Endothelial cell of umbilical vein (primary cell): ENCODE data around the gene LAPTM4A. TPM values are rescaled to one million over a fixed set of nuclear protein-coding genes. Genes with fewer than 3 reads are reported as not detected.

ENCODE experiments used
- BruUV-seq: library from RNA; stranded (reverse); fragments of 400-500 nt; replicated peaks from 2 replicates; lab custom pipeline; 2021; lab: Mats Ljungman, UMichigan
- CTCF ChIA-PET: fragments of 300-600, 350-600 bp; sonication (Branson Sonifier 250); formaldehyde crosslinking; loops from one replicate; lab custom pipeline; 2021; ENCODE audit warnings: antibody characterized with exemption, inconsistent platforms; lab: Charles Lee
- POLR2A ChIA-PET: fragments of 300-600, 350-600 bp; sonication (Branson Sonifier 250); formaldehyde crosslinking; loops from one replicate; lab custom pipeline; 2021; ENCODE audit warnings: antibody characterized with exemption, inconsistent platforms; lab: Charles Lee
- DNase-seq: peaks from one replicate; pipeline ENCODE4 v3.0.0-alpha.2; 2011; ENCODE audit warnings: low read depth, low spot score
- FAIRE-seq: peaks from 2 replicates; lab custom pipeline; 2011; peaks lifted over from hg19 to GRCh38; lab: Jason Lieb, UNC
- H2AFZ ChIP-seq: 2 replicates; pipeline ENCODE4 v1.6.0; 2012; ENCODE audit warnings: low read depth, low read length, control low read depth, inconsistent platforms
- H3K27ac ChIP-seq: 2 replicates; pipeline ENCODE4 v1.5.1; 2011; ENCODE audit warnings: low read depth, mild to moderate bottlenecking, control low read depth, low read length, moderate library complexity; ENCODE audit not compliant: insufficient read depth
- H3K27me3 ChIP-seq, 2 experiments: 2 replicates each; pipeline versions ENCODE4 v1.6.0 to v1.6.1; 2011; ENCODE audit warnings: low read length in 2 of 2, mixed read lengths in 1 of 2; ENCODE audit not compliant: control insufficient read depth in 2 of 2, insufficient read depth in 2 of 2
- H3K36me3 ChIP-seq, 2 experiments: 2 replicates in 1 of 2; 3 replicates in 1 of 2; pipeline ENCODE4 v1.5.1; 2011; ENCODE audit warnings: low read length in 2 of 2, mild to moderate bottlenecking in 1 of 2, moderate library complexity in 1 of 2; ENCODE audit not compliant: control insufficient read depth in 2 of 2, insufficient read depth in 2 of 2; ENCODE audit errors: extremely low read depth in 1 of 2
- H3K4me1 ChIP-seq: 3 replicates; pipeline ENCODE4 v1.5.1; 2011; ENCODE audit warnings: mild to moderate bottlenecking, low read length; ENCODE audit not compliant: control insufficient read depth, insufficient read depth; ENCODE audit errors: extremely low read depth
- H3K4me2 ChIP-seq: 2 replicates; pipeline ENCODE4 v1.6.1; 2011; ENCODE audit warnings: low read length, control low read depth, mixed read lengths; ENCODE audit not compliant: insufficient read depth
- H3K4me3 ChIP-seq, 3 experiments: fragments of 200-600 bp in 1 of 3; sonication (generic), shearing (Covaris generic) in 1 of 3; replicated peaks in 1 of 3; 2 replicates each; pipeline ENCODE4 v1.5.1; 2011 to 2016; ENCODE audit warnings: control low read depth in 3 of 3, low read length in 3 of 3, mild to moderate bottlenecking in 2 of 3, inconsistent platforms in 1 of 3, low read depth in 1 of 3, moderate library complexity in 1 of 3; ENCODE audit not compliant: insufficient read depth in 1 of 3
- H3K79me2 ChIP-seq: 2 replicates; pipeline ENCODE4 v1.6.0; 2012; ENCODE audit warnings: low read length, inconsistent platforms; ENCODE audit not compliant: control insufficient read depth, insufficient read depth
- H3K9ac ChIP-seq: replicated peaks from 2 replicates; pipeline ENCODE3; 2011; ENCODE audit warnings: low read length, control low read depth; ENCODE audit not compliant: insufficient read depth; ENCODE audit errors: extremely low read depth
- H3K9me1 ChIP-seq: replicated peaks from 3 replicates; pipeline ENCODE4 v1.6.0; 2011; ENCODE audit warnings: mild to moderate bottlenecking, low read length; ENCODE audit not compliant: control insufficient read depth, insufficient read depth; ENCODE audit errors: extremely low read depth
- H3K9me3 ChIP-seq: replicated peaks from 2 replicates; pipeline ENCODE4 v1.5.1; 2012; ENCODE audit warnings: low read length, inconsistent platforms; ENCODE audit not compliant: control insufficient read depth, insufficient read depth
- H4K20me1 ChIP-seq: replicated peaks from 2 replicates; pipeline ENCODE3; 2011; ENCODE audit warnings: mild to moderate bottlenecking, low read length; ENCODE audit not compliant: control insufficient read depth, insufficient read depth; ENCODE audit errors: extremely low read depth
- EZH2 ChIP-seq: IDR thresholded peaks from 2 replicates; pipeline ENCODE4 v1.6.1; 2012; ENCODE audit warnings: borderline replicate concordance, low read depth, mild to moderate bottlenecking, moderate library complexity, low read length, inconsistent platforms; ENCODE audit not compliant: severe bottlenecking
- dilution Hi-C: fragments of 300-500 bp; cut with MboI; formaldehyde crosslinking; loops from one replicate; pipeline ENCODE4 v1.15.0; 2019; ENCODE audit warnings: low sequenced_read_pairs; ENCODE audit not compliant: extremely low pct_ligation_motif_present
- intact Hi-C: fragments of 100-400 bp; cut with micrococcal nuclease; formaldehyde crosslinking; loops from one replicate; pipeline ENCODE4 v1.10.0; 2022
- polyA plus RNA-seq, 4 experiments: library from polyadenylated mRNA; depleted of rRNA in 3 of 4; stranded (reverse) in 3 of 4; unstranded in 1 of 4; fragments of >200 nt; gene quantifications; 2 replicates each; pipeline versions ENCODE4 v1.2.1 to v1.2.3, GENCODE V29; 2011 to 2012; ENCODE audit warnings: missing spikeins in 1 of 4
- total RNA-seq: library from RNA; stranded (reverse); gene quantifications from 2 replicates; pipeline ENCODE4 v1.2.3, GENCODE V29; 2021
- TF ChIP-seq, protein P1 (sequence below), 2 donors: IDR thresholded peaks; 1 replicate in 1 of 2; 2 replicates in 1 of 2; pipeline ENCODE4 v1.5.1; 2011; ENCODE audit warnings: low read length in 2 of 2, mild to moderate bottlenecking in 2 of 2, moderate library complexity in 2 of 2, control low read depth in 1 of 2, inconsistent platforms in 1 of 2, low read depth in 1 of 2; ENCODE audit not compliant: insufficient read depth in 1 of 2; ENCODE audit errors: extremely low read depth in 1 of 2

LAPTM4A gene
- total and polyA plus RNA-seq, 2 donors (not counting 3 experiments of a cell fraction or from before 2014, with no cell fraction given): 155 to 427 TPM

GRCh38 chr2:20064421-20064820 is 13.0 kb upstream of the LAPTM4A start:
- CTCF ChIA-PET: interaction anchor here (2.6 kb wide), 1 partner anchor 13 kb away, joined by 9 read pairs; the partner anchor contains the start of gene LAPTM4A

More at GRCh38 chr2:20064421-20064820, 13.0 kb upstream of the LAPTM4A start:
- H3K79me2 ChIP-seq: no peaks in the 10 kb centered on the region
- no peak overlapping the region for H3K9ac ChIP-seq
- TF ChIP-seq, protein P1, sequence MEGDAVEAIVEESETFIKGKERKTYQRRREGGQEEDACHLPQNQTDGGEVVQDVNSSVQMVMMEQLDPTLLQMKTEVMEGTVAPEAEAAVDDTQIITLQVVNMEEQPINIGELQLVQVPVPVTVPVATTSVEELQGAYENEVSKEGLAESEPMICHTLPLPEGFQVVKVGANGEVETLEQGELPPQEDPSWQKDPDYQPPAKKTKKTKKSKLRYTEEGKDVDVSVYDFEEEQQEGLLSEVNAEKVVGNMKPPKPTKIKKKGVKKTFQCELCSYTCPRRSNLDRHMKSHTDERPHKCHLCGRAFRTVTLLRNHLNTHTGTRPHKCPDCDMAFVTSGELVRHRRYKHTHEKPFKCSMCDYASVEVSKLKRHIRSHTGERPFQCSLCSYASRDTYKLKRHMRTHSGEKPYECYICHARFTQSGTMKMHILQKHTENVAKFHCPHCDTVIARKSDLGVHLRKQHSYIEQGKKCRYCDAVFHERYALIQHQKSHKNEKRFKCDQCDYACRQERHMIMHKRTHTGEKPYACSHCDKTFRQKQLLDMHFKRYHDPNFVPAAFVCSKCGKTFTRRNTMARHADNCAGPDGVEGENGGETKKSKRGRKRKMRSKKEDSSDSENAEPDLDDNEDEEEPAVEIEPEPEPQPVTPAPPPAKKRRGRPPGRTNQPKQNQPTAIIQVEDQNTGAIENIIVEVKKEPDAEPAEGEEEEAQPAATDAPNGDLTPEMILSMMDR (IDR thresholded peaks at IDR 0.05; ENCODE audit: extremely low read depth in 1 of 2, insufficient read depth in 1 of 2, low read depth in 1 of 2, low read length in 2 of 2): no peak
- TF ChIP-seq EZH2: no peak
- H3K9me1 ChIP-seq: no peaks in the 10 kb centered on the region
- intact Hi-C loops: no loop called here
- no peaks in the 10 kb centered on the region for H4K20me1 ChIP-seq
- peaks cover 12 to 13% of the 10 kb centered on the region in 2 experiments for H3K27me3 ChIP-seq
- H3K4me3 ChIP-seq: no peak overlapping the region
- no peak overlapping the region for H2AFZ ChIP-seq
- no peaks in the 10 kb centered on the region for H3K36me3 ChIP-seq
- H3K27ac ChIP-seq: no peak overlapping the region
- FAIRE-seq (no peak), DNase-seq (no peak)
- H3K4me2 ChIP-seq: no peak overlapping the region
- H3K9me3 ChIP-seq: no peaks in the 10 kb centered on the region
- POLR2A ChIA-PET: no interaction called here
- dilution Hi-C loops: no loop called here
- no peaks in the 10 kb centered on the region for H3K4me1 ChIP-seq
- no TSS peak for BruUV-seq
